Right lobe of liver (tissue), 6 donors: ENCODE data around the gene CHPF. TPM values are rescaled to one million over a fixed set of nuclear protein-coding genes. Genes with fewer than 3 reads are reported as not detected.

Source experiments
- ATAC-seq, 4 donors: fragments of 200-7000 bp; cut with Tn5 transposase; one replicate each; pipeline ENCODE4 v1.9.1; 2020; ENCODE audit warnings: mild to moderate bottlenecking in 4 of 4, moderate library complexity in 4 of 4
- DNase-seq, 3 donors: peaks; one replicate each; pipeline ENCODE4 v3.0.0-alpha.2; 2020
- H3K27ac ChIP-seq, 3 donors: fragments of 200-600 bp; one replicate each; pipeline ENCODE4 v1.8.0; 2022
- H3K27me3 ChIP-seq, 2 donors: fragments of 200-600 bp; one replicate each; pipeline ENCODE4 v1.8.0; 2022
- H3K36me3 ChIP-seq, 4 donors: fragments of 200-600 bp; sonication (generic) in 1 of 4; one replicate each; pipeline versions ENCODE4 v1.5.1 to v1.8.0; 2017 to 2022; ENCODE audit warnings: control low read depth in 1 of 4
- H3K4me1 ChIP-seq, 4 donors: fragments of 200-600 bp; sonication (generic) in 1 of 4; one replicate each; pipeline versions ENCODE4 v1.5.1 to v1.8.0; 2017 to 2022; ENCODE audit warnings: control low read depth in 1 of 4
- H3K4me3 ChIP-seq, 3 donors: fragments of 200-600 bp; one replicate each; pipeline ENCODE4 v1.8.0; 2022
- H3K9me3 ChIP-seq, 4 donors: fragments of 200-600 bp; sonication (generic) in 1 of 4; one replicate each; pipeline versions ENCODE4 v1.5.1 to v1.8.0; 2017 to 2022; ENCODE audit warnings: control low read depth in 1 of 4
- CTCF ChIP-seq, 4 donors: fragments of 200-600 bp in 3 of 4; fragments of 450-650 bp in 1 of 4; IDR thresholded peaks; one replicate each; pipeline versions ENCODE4 v1.5.1 to v1.8.0; 2016 to 2022; ENCODE audit warnings: antibody characterized with exemption in 4 of 4, mild to moderate bottlenecking in 2 of 4
- POLR2A ChIP-seq: fragments of 450-650 bp; IDR thresholded peaks from one replicate; pipeline ENCODE4 v1.6.1; 2017; ENCODE audit warnings: antibody characterized with exemption, mild to moderate bottlenecking
- WGBS: methylation state at CpG from one replicate; pipeline ENCODE4 v1.1.6; 2018; ENCODE audit warnings: low coverage, low lambda C conversion rate; ENCODE audit not compliant: insufficient coverage; ENCODE audit errors: missing lambda C conversion rate; 5-methylcytosine and 5-hydroxymethylcytosine counted together
- intact Hi-C, 2 donors: fragments of 100-400 bp; cut with DNase I; formaldehyde crosslinking; loops; one replicate each; pipeline versions ENCODE4 v1.11.2 to v1.14.1; 2022
- long read RNA-seq: library from polyadenylated mRNA; unstranded; transcript quantifications from one replicate; pipeline ENCODE4 v2.0.0, GENCODE V29; 2019
- total RNA-seq, 6 experiments: library from RNA; depleted of rRNA in 2 of 6; stranded (reverse); fragments of >200 nt in 2 of 6; fragmentation: NEBNext Ultra II Directional in 3 of 6; extraction: Animal tissue kit (Norgen Biotek cat#: 25700) in 3 of 6; gene quantifications; one replicate each; pipeline versions ENCODE4 v1.1.0 to v1.2.4, GENCODE V29; 2016 to 2023
- donor health status: DM: no; HTN: yes; CAD: no.
- donor health status: DM: no; HTN: no; CAD: no.
- donor health status: DM: no; HTN: no; CAD: no.
- donor health status: DM: no; HTN: yes; CAD: no.
- donor health status: DM: no; HTN: yes; CAD: no.

Gene CHPF, protein sequence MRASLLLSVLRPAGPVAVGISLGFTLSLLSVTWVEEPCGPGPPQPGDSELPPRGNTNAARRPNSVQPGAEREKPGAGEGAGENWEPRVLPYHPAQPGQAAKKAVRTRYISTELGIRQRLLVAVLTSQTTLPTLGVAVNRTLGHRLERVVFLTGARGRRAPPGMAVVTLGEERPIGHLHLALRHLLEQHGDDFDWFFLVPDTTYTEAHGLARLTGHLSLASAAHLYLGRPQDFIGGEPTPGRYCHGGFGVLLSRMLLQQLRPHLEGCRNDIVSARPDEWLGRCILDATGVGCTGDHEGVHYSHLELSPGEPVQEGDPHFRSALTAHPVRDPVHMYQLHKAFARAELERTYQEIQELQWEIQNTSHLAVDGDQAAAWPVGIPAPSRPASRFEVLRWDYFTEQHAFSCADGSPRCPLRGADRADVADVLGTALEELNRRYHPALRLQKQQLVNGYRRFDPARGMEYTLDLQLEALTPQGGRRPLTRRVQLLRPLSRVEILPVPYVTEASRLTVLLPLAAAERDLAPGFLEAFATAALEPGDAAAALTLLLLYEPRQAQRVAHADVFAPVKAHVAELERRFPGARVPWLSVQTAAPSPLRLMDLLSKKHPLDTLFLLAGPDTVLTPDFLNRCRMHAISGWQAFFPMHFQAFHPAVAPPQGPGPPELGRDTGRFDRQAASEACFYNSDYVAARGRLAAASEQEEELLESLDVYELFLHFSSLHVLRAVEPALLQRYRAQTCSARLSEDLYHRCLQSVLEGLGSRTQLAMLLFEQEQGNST
- 100 to 1,000 TPM in 2 of 6 experiments, 10 to 100 TPM in 4; 33.2 to 183 (median 39.6) TPM for total RNA-seq
- long read RNA-seq, partial matches to known transcripts: 1 of 9 reads
- long read RNA-seq, other reads (novel, unspliced or antisense): 8 of 9 reads

DNA sequence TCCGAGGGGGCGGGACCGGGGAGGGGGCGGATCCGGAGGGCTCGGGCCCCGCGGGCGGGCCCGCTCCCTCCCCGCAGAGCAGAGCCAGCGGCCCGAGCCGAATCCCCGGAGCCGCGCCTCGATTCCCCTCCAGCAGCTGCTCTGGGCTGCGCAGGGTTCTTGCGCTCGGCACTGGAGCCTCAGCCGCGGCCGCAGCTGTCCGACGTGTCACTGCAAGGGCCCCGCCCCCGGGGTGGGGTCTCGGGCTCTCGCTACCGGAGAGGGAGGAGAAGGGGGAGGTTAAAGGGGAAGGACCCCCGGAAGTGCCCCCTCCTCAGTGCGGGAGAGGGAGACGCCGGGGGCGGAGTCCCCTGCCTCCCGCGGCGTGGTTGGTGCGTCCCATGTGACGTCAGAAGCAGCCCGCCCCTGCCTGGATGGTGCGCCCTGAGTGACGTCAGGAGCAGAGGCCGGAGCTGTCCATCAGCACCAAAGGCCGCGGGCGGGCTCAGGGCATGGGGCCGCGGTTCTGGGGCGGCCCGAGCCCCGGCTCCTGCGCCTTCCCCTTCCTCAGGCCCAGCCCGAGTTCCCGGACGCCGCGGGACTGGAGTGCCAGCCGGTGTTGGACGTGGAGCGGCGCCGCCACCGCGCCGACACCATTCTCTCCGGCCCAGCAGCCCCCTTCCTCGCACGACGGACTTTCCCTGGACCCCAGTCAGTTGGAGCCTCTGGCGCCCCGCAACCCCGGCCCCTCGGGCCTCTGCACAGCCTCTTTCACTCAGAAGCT lies at the start of gene CHPF, which contains the start of gene TMEM198:
Gene CHPF (minus strand): TSS at position 214 of the 763 bp plus-strand sequence. CDS start 271 bp downstream, outside the sequence.
Gene TMEM198 (plus strand): TSS at position 433 of the 763 bp plus-strand sequence. CDS start 700 bp downstream, outside the sequence.
- Histone ChIP-seq H3K27me3 (no peaks in the 10 kb centered on the region), H3K4me3 (peak within 1 kb of the TSS; percentile 72 to 89 (median 78)), H3K27ac (peak within 1 kb of the TSS; percentile 50 to 88 (median 79)), H3K9me3 (no peaks in the 10 kb centered on the region), H3K4me1 (peaks cover 0 to 18% (median 5%) of the 10 kb centered on the region in 4 donors), H3K36me3 (no peaks in the 10 kb centered on the region)
- 0% methylated on average over 5 of the region's 75 CpGs for WGBS
- intact Hi-C loops: no loop called here
- DNase-seq (peak; percentile 98 to 99 (median 99)), ATAC-seq (peak; percentile 92 to 95 (median 93))
- TF ChIP-seq CTCF (IDR thresholded peaks at IDR 0.05) (no peak), POLR2A (peak; percentile 72)

DNA sequence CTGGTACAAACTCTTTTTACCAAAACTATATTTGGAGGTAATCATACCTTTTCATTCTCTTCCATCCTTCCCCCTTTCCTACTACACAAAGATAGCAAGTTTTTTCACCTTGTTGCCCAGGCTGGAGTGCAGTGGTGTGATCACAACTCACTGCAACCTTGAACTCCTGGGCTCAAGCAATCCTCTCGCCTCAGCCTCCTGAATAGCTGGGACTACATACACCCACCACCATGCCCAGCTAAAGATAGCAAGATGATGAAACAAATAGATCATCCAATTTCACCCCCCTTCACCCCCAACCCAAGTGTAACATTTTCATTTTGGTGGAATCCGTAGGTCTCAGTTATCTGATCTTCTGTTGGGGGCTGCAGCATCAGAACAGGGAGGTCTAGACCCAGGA lies 49.5 kb upstream of the CHPF start:
- H3K27me3 ChIP-seq: no peaks in the 10 kb centered on the region
- ATAC-seq (no peak), DNase-seq (no peak)
- H3K27ac ChIP-seq: no peak overlapping the region
- peaks cover 0 to 5% (median 0%) of the 10 kb centered on the region in 4 donors for H3K4me1 ChIP-seq
- H3K9me3 ChIP-seq: no peaks in the 10 kb centered on the region
- TF ChIP-seq POLR2A: no peak
- TF ChIP-seq CTCF (IDR thresholded peaks at IDR 0.05): no peak
- intact Hi-C loops: no loop called here
- no peak overlapping the region for H3K4me3 ChIP-seq
- 69% methylated on average over 2 of the region's 2 CpGs for WGBS
- H3K36me3 ChIP-seq: no peaks in the 10 kb centered on the region

DNA sequence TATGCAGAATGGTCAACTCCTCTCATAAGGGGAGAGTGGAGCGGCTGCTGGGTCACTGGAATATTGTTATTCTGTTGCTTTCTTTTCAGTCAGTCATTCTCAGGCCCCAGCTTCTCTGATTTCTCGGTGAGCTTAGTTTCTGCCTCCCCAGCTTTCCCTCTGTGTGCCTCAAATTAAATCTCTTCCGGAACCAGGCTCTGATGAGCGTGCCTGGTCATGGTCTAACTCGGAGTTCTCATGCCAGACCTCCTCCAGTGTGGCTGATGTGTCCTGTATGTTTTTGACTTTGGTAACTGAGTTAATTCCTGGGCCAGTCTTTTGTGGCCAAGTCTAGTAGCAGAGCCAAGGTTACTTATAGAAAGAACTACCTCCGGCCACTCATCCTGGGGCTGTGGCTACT lies 49.1 kb upstream of the CHPF start:
- no peak for DNase-seq
- 77% methylated on average over 5 of the region's 6 CpGs for WGBS

More for the DNA sequence above, 49.1 kb upstream of the CHPF start:
- no peak for ATAC-seq
- intact Hi-C loops: no loop called here
- H3K9me3 ChIP-seq: no peaks in the 10 kb centered on the region
- no peak overlapping the region for H3K27ac ChIP-seq
- H3K4me3 ChIP-seq: no peak overlapping the region
- H3K36me3 ChIP-seq: no peaks in the 10 kb centered on the region
- H3K4me1 ChIP-seq: peaks cover 0 to 5% (median 0%) of the 10 kb centered on the region in 4 donors
- no peaks in the 10 kb centered on the region for H3K27me3 ChIP-seq
- TF ChIP-seq POLR2A: no peak
- TF ChIP-seq CTCF (IDR thresholded peaks at IDR 0.05): no peak
